ENCODE results near the gene PSTPIP1. TPM values are rescaled to one million over a fixed set of nuclear protein-coding genes. Genes with fewer than 3 reads are reported as not detected.

Gene PSTPIP1
- total and polyA plus RNA-seq, 10 of the 15 experiments (the other 5 are each of a cell fraction or from before 2014, with no cell fraction given) = 0.50 to 29.3 (median 14.5) TPM

DNA sequence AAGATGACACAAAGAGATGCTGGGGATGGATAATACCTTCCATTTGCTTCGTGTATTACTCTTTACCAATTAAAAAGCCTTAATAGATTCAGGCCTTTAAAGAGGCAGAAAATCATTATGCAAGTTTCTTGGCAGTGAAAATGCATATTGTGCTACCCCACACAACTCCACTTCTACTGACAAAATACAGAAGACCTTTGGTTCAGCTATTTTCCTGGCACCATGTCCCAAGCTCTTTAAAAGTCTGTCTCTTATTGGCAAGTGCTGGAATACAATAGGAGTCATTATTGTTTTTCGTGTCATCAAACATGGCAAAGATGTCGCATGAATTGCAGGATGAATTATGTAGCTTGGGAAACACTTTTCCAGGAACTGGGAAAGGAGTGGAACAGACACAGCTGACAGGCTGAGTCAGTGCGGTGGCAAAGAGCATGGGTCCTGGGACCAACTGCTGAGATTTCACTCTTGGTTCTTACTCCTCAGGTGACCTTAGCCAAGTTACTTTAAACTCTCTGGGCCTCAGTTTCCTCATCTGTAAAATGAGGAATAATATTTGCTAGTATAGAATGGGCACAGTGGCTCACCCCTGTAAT is 81.5 kb downstream of the PSTPIP1 start:
- ChIA-PET CTCF (interaction anchor here (0.6 to 1.3 kb wide), 2 partner anchors 10 to 425 kb away, joined by 3 read pairs; no protein-coding TSS in a partner anchor), POLR2A (no interaction called here), RAD21 (ENCODE audit: unreplicated experiment) (no interaction called here), SMC1A (ENCODE audit: uncharacterized antibody, unreplicated experiment) (no interaction called here)
- no peaks in the 10 kb centered on the region for H3K9me3 ChIP-seq (replicated peaks; ENCODE audit: control insufficient read depth, insufficient read depth, low read length)
- TF ChIP-seq STAT1 (conservative IDR thresholded peaks at IDR 0.05) (no peak), HDAC2 (IDR thresholded peaks at IDR 0.05) (no peak), SMAD5 (IDR thresholded peaks at IDR 0.05; ENCODE audit: low read depth) (no peak)
- TF ChIP-seq, protein P1, sequence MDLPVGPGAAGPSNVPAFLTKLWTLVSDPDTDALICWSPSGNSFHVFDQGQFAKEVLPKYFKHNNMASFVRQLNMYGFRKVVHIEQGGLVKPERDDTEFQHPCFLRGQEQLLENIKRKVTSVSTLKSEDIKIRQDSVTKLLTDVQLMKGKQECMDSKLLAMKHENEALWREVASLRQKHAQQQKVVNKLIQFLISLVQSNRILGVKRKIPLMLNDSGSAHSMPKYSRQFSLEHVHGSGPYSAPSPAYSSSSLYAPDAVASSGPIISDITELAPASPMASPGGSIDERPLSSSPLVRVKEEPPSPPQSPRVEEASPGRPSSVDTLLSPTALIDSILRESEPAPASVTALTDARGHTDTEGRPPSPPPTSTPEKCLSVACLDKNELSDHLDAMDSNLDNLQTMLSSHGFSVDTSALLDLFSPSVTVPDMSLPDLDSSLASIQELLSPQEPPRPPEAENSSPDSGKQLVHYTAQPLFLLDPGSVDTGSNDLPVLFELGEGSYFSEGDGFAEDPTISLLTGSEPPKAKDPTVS (IDR thresholded peaks at IDR 0.05; ENCODE audit: low read depth, low read length) = no peak
- DNase-seq (ENCODE audit: low read depth, low spot score) (no peak), ATAC-seq (no peak), FAIRE-seq (no peak)
- H2AFZ ChIP-seq (ENCODE audit: control insufficient read depth, low read depth, low read length) = no peak overlapping the region
- 84% methylated on average over 4 of the region's 4 CpGs for WGBS (ENCODE audit: insufficient coverage, insufficient replicate concordance, low lambda C conversion rate, missing lambda C conversion rate)
- H3K27ac ChIP-seq (ENCODE audit: control insufficient read depth, insufficient read depth) = no peak overlapping the region
- no peaks in the 10 kb centered on the region for H3K4me1 ChIP-seq (ENCODE audit: control insufficient read depth, insufficient read depth, low read length)
- no peaks in the 10 kb centered on the region for H3K79me2 ChIP-seq (ENCODE audit: control insufficient read depth, insufficient read depth, low read length)
- no peak overlapping the region for H3K4me2 ChIP-seq (ENCODE audit: control insufficient read depth, insufficient read depth)
- no peak overlapping the region for H3K9ac ChIP-seq (ENCODE audit: control insufficient read depth, insufficient read depth, low read length)
- no peak overlapping the region for H3K4me3 ChIP-seq
- BruUV-seq (replicated peaks) = no TSS peak
- H4K20me1 ChIP-seq (ENCODE audit: control insufficient read depth, insufficient read depth) = no peaks in the 10 kb centered on the region
- no peaks in the 10 kb centered on the region; a peak in 1 of 4 replicates for H3K27me3 ChIP-seq (replicated peaks in 1 of 2; ENCODE audit: control insufficient read depth in 2 of 2, insufficient read depth in 2 of 2, low read length in 1 of 2)
- in situ Hi-C loops (cut with MboI) = no loop called here
- no peaks in the 10 kb centered on the region for H3K36me3 ChIP-seq (ENCODE audit: control insufficient read depth in 2 of 2, insufficient read depth in 2 of 2, low read length in 1 of 2)
- intact Hi-C loops (cut with micrococcal nuclease; ENCODE audit: unreplicated experiment) = no loop called here

GRCh38 chr15:77081971-77082370 is 87.0 kb downstream of the PSTPIP1 start:
- Histone ChIP-seq H3K4me1 (ENCODE audit: control insufficient read depth, insufficient read depth, low read length) (peaks cover 35% of the 10 kb centered on the region), H3K79me2 (ENCODE audit: control insufficient read depth, insufficient read depth, low read length) (no peaks in the 10 kb centered on the region), H3K36me3 (ENCODE audit: control insufficient read depth in 2 of 2, insufficient read depth in 2 of 2, low read length in 1 of 2) (no peaks in the 10 kb centered on the region), H3K27ac (ENCODE audit: control insufficient read depth, insufficient read depth) (no peak overlapping the region), H2AFZ (ENCODE audit: control insufficient read depth, low read depth, low read length) (no peak overlapping the region), H3K4me2 (ENCODE audit: control insufficient read depth, insufficient read depth) (0 out of 2 replicates have a peak overlapping the region, but pooled peaks have one; percentile 9), H3K9me3 (replicated peaks; ENCODE audit: control insufficient read depth, insufficient read depth, low read length) (no peaks in the 10 kb centered on the region), H4K20me1 (ENCODE audit: control insufficient read depth, insufficient read depth) (no peaks in the 10 kb centered on the region), H3K27me3 (replicated peaks in 1 of 2; ENCODE audit: control insufficient read depth in 2 of 2, insufficient read depth in 2 of 2, low read length in 1 of 2) (no peaks in the 10 kb centered on the region), H3K4me3 (no peak overlapping the region), H3K9ac (ENCODE audit: control insufficient read depth, insufficient read depth, low read length) (no peak overlapping the region)
- POLR2A ChIA-PET = interaction anchor here (0.7 to 1.2 kb wide), 3 partner anchors 11 to 997 kb away, joined by 3 read pairs; no protein-coding TSS in a partner anchor
- intact Hi-C loops (cut with micrococcal nuclease; ENCODE audit: unreplicated experiment) (loop anchor here (5.0 kb wide), 1 partner anchor 50 kb away; no protein-coding TSS in a partner anchor), in situ Hi-C loops (cut with MboI) (no loop called here)
- DNase-seq (ENCODE audit: low read depth, low spot score) (no peak), ATAC-seq (no peak), FAIRE-seq (no peak)
- RAD21 ChIA-PET (ENCODE audit: unreplicated experiment) = interaction anchor here (0.7 kb wide), 1 partner anchor 178 kb away, joined by 3 read pairs; no protein-coding TSS in a partner anchor
- SMC1A ChIA-PET (ENCODE audit: uncharacterized antibody, unreplicated experiment) = interaction anchor here (1.2 to 1.4 kb wide), 2 partner anchors 11 to 18 kb away, joined by 3 to 4 read pairs; no protein-coding TSS in a partner anchor
- CTCF ChIA-PET = interaction anchor here (0.8 to 1.2 kb wide), 3 partner anchors 14 to 25 kb away, joined by 3 read pairs; no protein-coding TSS in a partner anchor
- WGBS (ENCODE audit: insufficient coverage, insufficient replicate concordance, low lambda C conversion rate, missing lambda C conversion rate) = 68% methylated on average over 5 of the region's 5 CpGs
- TF ChIP-seq CHD4 (IDR thresholded peaks at IDR 0.05) (no peak), EED (IDR thresholded peaks at IDR 0.05; ENCODE audit: low read depth) (no peak), BACH1 (IDR thresholded peaks at IDR 0.05; ENCODE audit: borderline replicate concordance) (no peak), SMAD5 (IDR thresholded peaks at IDR 0.05; ENCODE audit: low read depth) (no peak), ZNF274 (IDR thresholded peaks at IDR 0.05; ENCODE audit: insufficient read depth, insufficient read length) (no peak), STAT1 (conservative IDR thresholded peaks at IDR 0.05) (no peak), ZNF207 (IDR thresholded peaks at IDR 0.05; ENCODE audit: borderline replicate concordance) (no peak), JUND (IDR thresholded peaks at IDR 0.05; ENCODE audit: low read depth, low read length) (no peak), IRF3 (IDR thresholded peaks at IDR 0.05) (no peak), PAX8 (IDR thresholded peaks at IDR 0.05) (no peak)
- TF ChIP-seq, protein P2, sequence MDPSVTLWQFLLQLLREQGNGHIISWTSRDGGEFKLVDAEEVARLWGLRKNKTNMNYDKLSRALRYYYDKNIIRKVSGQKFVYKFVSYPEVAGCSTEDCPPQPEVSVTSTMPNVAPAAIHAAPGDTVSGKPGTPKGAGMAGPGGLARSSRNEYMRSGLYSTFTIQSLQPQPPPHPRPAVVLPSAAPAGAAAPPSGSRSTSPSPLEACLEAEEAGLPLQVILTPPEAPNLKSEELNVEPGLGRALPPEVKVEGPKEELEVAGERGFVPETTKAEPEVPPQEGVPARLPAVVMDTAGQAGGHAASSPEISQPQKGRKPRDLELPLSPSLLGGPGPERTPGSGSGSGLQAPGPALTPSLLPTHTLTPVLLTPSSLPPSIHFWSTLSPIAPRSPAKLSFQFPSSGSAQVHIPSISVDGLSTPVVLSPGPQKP (IDR thresholded peaks at IDR 0.05; ENCODE audit: low read depth, low read length) = no peak
- BruUV-seq (replicated peaks) = no TSS peak
